ENCODE data around the gene EFNA4.
A peak's percentile ranks its signal among the peaks of the same experiment; 100 is the strongest.

The EFNA4 gene

DNA sequence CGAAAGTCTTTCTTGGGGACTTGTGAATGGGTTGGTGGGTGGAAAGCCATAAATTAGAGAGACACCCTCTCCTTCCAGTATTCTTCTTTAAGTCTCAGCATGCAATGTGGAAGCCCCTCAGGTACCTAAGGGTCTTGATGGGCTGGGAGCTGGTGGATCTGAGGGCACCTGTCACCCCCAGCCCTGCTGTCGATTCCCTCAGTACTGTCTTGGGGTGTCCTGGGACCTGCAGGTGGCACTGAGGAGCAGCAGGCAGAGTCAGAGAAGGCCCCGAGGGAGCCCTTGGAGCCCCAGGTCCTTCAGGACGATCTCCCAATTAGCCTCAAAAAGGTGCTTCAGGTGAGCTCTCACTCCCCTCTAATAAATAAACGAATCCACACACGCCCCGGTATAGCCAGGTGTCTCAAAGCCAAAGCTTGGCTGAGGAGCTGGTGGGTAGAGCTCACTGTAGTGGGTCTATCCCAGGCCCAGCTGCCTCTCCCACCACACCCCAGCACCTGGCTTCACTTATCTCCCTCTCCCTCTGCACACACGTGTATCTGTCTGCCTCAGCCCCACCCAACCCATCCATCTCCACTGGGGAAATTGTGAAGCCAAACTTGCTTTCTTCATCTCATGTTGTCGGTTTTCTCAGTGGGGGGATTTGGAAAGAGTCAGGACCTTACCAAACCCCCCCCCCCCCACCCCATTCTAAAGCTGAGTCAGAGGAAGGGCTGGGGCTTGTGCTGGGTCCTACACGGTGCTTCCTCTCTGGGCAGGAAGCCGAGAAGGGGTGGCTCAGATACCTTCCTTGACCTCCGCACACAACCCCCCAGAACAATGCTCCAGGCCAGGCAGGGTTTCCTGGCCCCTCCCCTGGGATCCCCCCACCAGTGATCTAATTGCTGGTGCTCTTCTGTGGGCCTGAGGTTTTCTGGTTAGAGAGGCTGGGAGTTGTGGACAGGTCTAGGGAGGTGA lies 10.8 kb upstream of the EFNA4 start:
- peak; percentile 31 for DNase-seq (ENCODE audit: low spot score)

- no peak for DNase-seq (ENCODE audit: low spot score)
Measured at GRCh38 chr1:155053531-155054105, 9.9 kb upstream of the EFNA4 start.

- DNase-seq (ENCODE audit: low spot score): no peak
Measured at GRCh38 chr1:155057104-155057503, 6.4 kb upstream of the EFNA4 start.

DNA sequence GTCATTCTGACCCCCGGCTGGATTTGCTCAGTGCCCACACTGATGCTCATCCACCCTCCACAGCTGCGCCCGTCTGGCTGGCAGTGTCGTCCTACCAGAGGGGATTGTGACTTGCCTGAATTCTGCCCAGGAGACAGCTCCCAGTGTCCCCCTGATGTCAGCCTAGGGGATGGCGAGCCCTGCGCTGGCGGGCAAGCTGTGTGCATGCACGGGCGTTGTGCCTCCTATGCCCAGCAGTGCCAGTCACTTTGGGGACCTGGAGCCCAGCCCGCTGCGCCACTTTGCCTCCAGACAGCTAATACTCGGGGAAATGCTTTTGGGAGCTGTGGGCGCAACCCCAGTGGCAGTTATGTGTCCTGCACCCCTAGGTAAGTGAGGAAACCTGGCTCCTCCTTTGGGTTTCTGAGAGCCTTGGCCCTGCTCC lies 5.7 kb upstream of the EFNA4 start:
- no peak for DNase-seq (ENCODE audit: low spot score)

GRCh38 chr1:155060736-155061135 lies 2.8 kb upstream of the EFNA4 start:
- DNase-seq (ENCODE audit: low spot score): no peak

- DNase-seq (ENCODE audit: low spot score): peak; percentile 89
Measured at GRCh38 chr1:155061381-155062150, 2.0 kb upstream of the EFNA4 start.

DNA sequence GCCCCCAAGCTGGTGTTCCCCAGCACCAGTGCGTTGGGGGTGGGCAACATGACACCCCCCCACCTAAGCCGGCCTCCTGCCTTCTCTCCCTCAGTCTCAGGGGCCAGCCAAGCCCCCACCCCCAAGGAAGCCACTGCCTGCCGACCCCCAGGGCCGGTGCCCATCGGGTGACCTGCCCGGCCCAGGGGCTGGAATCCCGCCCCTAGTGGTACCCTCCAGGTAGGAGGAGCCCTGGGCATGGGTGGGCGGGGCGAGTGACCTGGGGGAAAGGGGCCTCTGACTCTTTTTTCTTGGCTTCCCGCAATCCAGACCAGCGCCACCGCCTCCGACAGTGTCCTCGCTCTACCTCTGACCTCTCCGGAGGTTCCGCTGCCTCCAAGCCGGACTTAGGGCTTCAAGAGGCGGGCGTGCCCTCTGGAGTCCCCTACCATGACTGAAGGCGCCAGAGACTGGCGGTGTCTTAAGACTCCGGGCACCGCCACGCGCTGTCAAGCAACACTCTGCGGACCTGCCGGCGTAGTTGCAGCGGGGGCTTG lies 1.3 kb upstream of the EFNA4 start:
- DNase-seq (ENCODE audit: low spot score): no peak

- peak; percentile 53 for DNase-seq (ENCODE audit: low spot score)
Measured at GRCh38 chr1:155062702-155063411, 683 bp upstream of the EFNA4 start.

GRCh38 chr1:155064111-155064831 lies 731 bp downstream of the EFNA4 start:
- peak; percentile 27 for DNase-seq (ENCODE audit: low spot score)

- no peak for DNase-seq (ENCODE audit: low spot score)
Measured at GRCh38 chr1:155064832-155065429, 1.4 kb downstream of the EFNA4 start.

DNA sequence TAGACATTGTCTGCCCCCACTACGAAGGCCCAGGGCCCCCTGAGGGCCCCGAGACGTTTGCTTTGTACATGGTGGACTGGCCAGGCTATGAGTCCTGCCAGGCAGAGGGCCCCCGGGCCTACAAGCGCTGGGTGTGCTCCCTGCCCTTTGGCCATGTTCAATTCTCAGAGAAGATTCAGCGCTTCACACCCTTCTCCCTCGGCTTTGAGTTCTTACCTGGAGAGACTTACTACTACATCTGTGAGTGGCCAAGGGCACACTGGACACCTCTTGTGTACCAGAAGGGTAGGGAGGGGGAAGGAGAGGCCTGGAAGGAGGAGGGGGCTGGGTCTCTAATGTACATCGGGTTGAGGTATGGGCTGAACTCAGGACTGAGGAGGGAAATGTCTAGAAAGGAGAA lies 3.2 kb downstream of the EFNA4 start:
- DNase-seq (ENCODE audit: low spot score): no peak

GRCh38 chr1:155068599-155068998 lies 5.1 kb downstream of the EFNA4 start:
- DNase-seq (ENCODE audit: low spot score): no peak

DNA sequence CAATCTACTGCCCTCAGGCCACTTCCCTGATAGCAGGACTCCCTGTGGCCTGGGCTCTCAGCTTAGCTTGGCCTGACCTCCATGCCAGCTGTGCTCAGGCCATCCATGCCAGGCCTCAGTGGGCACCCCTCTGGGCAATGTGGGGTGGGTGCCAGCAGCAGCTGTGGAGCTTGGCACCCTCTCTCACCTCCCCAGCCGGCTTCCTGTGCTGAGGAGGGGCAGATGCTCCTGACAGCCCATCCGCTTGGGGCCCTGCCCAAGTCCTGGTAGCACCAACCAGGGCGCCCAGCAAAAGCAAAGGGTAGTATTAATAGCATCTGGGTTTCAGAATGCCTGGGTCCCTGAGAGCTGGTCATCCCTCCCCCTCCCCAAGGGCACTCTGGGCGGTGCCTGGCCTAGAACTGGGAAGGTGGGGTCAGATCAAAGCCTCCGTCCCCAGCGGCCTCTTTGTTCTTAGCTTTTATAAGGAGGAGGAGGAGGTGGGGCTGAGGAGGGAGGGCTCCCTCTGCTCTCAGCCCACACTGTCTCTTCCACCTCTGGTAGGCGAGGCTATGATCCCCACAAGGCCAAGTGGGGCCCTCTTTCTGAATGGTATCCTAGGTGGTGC lies 6.1 kb downstream of the EFNA4 start:
- DNase-seq (ENCODE audit: low spot score): no peak

DNA sequence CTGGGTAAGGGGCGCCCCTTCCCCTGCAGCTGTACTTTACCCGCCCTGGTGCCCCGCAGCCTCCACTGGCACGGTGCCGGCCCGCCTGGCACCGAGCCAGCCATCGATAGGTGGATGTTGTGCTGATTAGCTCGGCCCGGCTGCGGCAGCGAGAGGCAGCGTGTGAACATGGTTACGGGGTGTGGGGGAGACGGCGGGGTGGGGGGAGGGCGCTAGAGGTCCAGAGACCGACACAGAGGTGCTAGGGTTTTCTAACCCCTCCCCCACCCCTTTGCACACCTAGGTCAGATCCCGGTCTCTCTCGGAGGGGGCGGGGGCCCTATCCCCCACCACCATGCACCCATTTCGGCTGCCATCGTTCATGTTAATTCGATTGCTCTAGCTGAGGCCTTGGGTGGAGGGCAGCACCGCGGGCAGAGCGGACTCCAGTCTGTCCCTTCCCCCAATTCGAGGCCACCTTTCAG lies 6.7 kb downstream of the EFNA4 start:
- no peak for DNase-seq (ENCODE audit: low spot score)

DNA sequence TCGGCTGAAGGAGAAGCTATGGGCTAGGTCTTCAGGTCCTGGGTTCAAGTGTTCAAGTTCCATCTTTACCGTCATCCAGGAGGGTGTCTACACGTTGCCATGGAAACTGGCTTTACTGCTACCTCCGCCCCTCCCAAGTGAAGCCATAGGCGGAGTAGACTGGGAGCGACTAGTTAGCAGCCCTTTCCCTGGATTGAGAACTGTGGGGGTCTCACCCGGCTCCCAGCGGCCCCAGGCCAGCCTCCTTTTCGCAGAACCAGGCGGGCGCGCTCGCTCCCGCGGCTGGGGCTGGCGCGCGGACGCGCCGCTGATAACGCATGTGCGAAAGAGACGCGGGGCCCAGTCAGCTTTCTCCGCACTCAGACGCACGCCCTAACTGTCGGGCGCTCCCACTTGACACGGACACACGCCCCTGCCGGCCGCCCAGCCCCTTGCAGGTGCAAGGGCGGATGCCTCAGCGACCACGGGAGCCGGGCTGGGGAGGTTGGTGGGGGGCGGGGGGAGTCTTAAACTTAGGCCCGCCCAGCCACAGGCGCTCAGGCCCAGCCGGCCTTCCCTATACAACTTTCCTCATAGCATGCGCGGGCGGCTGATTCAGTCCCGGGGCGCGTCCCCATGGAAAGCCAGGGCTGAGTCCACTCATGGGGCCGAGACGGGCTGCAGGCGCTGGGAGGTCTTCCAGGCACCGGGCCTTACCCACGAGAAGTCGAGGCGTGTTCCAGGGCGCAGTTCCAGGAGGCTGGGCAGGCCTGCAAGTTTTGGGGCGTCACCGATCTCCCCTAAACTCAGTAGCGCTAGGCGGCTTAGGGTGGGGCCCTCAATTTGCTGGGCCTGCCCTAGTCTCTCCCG lies 7.4 kb downstream of the EFNA4 start:
- DNase-seq (ENCODE audit: low spot score): peak; percentile 77

- no peak for DNase-seq (ENCODE audit: low spot score)
Measured at GRCh38 chr1:155071701-155072100, 8.2 kb downstream of the EFNA4 start.

DNA sequence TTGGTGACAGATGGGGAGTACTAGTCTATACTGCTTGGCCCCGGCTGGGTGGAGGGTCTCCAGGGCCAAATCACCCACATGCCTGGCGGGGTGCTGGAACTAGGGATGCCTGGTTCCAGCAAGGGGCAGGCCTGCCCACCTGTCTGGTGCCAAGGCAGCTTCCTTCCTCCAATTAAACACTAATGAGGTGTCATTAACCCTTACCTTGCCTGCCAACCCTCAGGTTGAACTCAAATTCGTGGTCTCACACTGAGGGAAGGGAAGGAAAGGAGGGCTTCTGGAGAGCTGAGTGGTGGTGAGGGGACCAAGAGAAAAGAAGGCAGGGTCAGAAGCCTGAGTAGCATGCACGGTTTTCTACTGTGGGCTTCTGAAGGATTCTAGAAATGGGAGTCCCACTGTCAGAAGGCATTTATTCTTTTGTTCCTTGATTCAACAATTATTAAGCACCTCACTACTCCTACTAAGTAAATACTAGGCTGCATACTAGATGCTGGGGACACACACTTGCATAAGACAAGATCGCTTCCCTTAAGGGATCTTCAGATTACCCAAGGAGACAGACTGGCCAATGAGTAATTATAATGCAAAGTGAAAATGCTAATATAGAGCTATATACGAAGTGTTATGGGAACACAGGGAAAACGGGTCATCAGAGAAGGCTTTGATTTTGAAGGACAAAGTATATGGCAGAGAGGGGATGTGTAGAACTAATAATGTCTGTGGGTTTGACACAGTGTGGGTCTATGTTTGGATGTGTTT lies 9.2 kb downstream of the EFNA4 start:
- DNase-seq (ENCODE audit: low spot score): no peak
